ENCODE results near the gene OXSR1.

The OXSR1 gene

DNA sequence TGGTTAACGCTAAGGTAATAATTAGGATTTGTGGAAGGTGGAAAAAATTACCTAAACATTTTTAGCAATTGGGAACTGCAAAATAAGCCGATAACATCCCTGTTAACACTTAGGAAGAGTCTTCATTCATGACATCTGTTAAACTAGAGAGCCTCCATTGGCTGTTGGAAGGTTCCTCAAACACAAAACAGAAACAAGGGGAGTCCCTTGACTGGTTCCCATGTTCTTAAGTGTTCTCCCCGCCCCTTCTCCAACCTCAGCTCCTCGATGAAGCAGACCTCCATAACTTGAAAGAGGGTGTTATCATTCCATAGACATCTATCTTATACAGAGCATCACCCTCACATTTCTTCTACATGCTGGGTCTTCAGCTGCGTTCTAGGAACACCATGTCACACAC lies 102.8 kb downstream of the OXSR1 start:
- H3K27ac ChIP-seq (ENCODE audit: low read length), result no peak overlapping the region
- H4K20me1 ChIP-seq (ENCODE audit: insufficient read depth, low read length), result no peaks in the 10 kb centered on the region
- no peaks in the 10 kb centered on the region for H3K79me2 ChIP-seq (ENCODE audit: low read length)
- no peaks in the 10 kb centered on the region for H3K9me3 ChIP-seq (ENCODE audit: insufficient read depth, low read length)
- TF ChIP-seq, protein P1, sequence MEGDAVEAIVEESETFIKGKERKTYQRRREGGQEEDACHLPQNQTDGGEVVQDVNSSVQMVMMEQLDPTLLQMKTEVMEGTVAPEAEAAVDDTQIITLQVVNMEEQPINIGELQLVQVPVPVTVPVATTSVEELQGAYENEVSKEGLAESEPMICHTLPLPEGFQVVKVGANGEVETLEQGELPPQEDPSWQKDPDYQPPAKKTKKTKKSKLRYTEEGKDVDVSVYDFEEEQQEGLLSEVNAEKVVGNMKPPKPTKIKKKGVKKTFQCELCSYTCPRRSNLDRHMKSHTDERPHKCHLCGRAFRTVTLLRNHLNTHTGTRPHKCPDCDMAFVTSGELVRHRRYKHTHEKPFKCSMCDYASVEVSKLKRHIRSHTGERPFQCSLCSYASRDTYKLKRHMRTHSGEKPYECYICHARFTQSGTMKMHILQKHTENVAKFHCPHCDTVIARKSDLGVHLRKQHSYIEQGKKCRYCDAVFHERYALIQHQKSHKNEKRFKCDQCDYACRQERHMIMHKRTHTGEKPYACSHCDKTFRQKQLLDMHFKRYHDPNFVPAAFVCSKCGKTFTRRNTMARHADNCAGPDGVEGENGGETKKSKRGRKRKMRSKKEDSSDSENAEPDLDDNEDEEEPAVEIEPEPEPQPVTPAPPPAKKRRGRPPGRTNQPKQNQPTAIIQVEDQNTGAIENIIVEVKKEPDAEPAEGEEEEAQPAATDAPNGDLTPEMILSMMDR (IDR thresholded peaks at IDR 0.05; ENCODE audit: low read depth, low read length), result no peak
- TF ChIP-seq EZH2phosphoT487 (IDR thresholded peaks at IDR 0.05; ENCODE audit: low read depth), result no peak
- H3K9ac ChIP-seq (ENCODE audit: low read length), result no peak overlapping the region
- H3K27me3 ChIP-seq (ENCODE audit: low read depth, low read length), result no peaks in the 10 kb centered on the region
- peaks cover 17% of the 10 kb centered on the region for H3K4me1 ChIP-seq (ENCODE audit: low read length)
- H3K4me3 ChIP-seq (ENCODE audit: low read length), result no peak overlapping the region
- H2AFZ ChIP-seq (ENCODE audit: low read depth, low read length), result no peak overlapping the region
- no peaks in the 10 kb centered on the region for H3K36me3 ChIP-seq (replicated peaks; ENCODE audit: low read depth, low read length)
- H3K4me2 ChIP-seq (ENCODE audit: low read length), result peak overlapping the region; percentile 5; the same call in 1 of the 2 replicates

DNA sequence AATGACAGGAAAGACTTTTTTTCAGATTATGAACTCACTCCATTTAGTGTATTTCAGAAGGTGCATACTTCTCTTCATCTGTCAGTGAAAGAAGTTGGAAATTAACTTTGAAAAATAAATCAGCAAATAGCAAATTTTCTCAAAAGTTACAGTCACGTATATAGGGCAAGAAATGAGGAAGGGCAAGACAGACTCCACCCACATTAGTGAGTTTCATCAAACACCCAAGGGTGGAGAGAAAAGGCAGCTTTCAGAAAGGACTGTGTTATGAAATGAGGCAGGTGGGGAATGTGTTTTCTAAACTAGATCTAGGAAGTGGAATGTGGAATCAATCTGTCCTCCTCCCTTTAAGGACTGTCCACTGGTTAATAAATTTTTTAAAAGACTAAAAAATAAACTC lies 103.2 kb downstream of the OXSR1 start:
- H3K27ac ChIP-seq (ENCODE audit: low read length), result no peak overlapping the region
- H3K9ac ChIP-seq (ENCODE audit: low read length), result no peak overlapping the region
- H4K20me1 ChIP-seq (ENCODE audit: insufficient read depth, low read length), result no peaks in the 10 kb centered on the region
- no peak overlapping the region for H3K4me3 ChIP-seq (ENCODE audit: low read length)
- TF ChIP-seq, protein P1 (IDR thresholded peaks at IDR 0.05; ENCODE audit: low read depth, low read length), result no peak
- no peak for TF ChIP-seq EZH2phosphoT487 (IDR thresholded peaks at IDR 0.05; ENCODE audit: low read depth)
- no peaks in the 10 kb centered on the region for H3K36me3 ChIP-seq (replicated peaks; ENCODE audit: low read depth, low read length)
- H3K27me3 ChIP-seq (ENCODE audit: low read depth, low read length), result no peaks in the 10 kb centered on the region
- H3K4me1 ChIP-seq (ENCODE audit: low read length), result peaks cover 17% of the 10 kb centered on the region
- H3K9me3 ChIP-seq (ENCODE audit: insufficient read depth, low read length), result no peaks in the 10 kb centered on the region
- H3K79me2 ChIP-seq (ENCODE audit: low read length), result no peaks in the 10 kb centered on the region
- no peak overlapping the region for H2AFZ ChIP-seq (ENCODE audit: low read depth, low read length)
- peak overlapping the region; percentile 5 for H3K4me2 ChIP-seq (ENCODE audit: low read length)

DNA sequence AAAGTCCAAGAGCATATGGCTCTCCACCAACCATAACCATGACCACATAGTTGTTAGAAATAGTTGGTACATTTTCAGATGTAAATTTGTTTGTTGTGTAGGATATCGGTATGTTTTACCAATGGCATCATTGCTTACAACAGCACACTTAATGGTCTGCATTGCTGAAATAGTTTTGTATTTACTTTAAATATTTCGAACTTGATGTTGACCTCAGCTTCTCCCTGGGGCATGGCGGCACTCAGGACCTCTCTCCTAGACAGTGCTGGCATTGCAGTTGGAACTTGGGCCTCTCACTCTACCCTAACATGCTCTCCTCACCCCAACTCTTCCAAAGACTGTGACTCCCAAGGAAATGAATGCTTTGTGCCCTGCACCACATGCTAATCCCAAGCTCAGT lies 105.3 kb downstream of the OXSR1 start:
- Histone ChIP-seq H3K79me2 (ENCODE audit: low read length) (no peaks in the 10 kb centered on the region), H3K4me2 (ENCODE audit: low read length) (no peak overlapping the region), H3K9ac (ENCODE audit: low read length) (no peak overlapping the region), H3K27me3 (ENCODE audit: low read depth, low read length) (no peaks in the 10 kb centered on the region), H2AFZ (ENCODE audit: low read depth, low read length) (no peak overlapping the region), H3K9me3 (ENCODE audit: insufficient read depth, low read length) (no peaks in the 10 kb centered on the region), H3K36me3 (replicated peaks; ENCODE audit: low read depth, low read length) (no peaks in the 10 kb centered on the region), H4K20me1 (ENCODE audit: insufficient read depth, low read length) (no peaks in the 10 kb centered on the region), H3K4me3 (ENCODE audit: low read length) (no peak overlapping the region), H3K27ac (ENCODE audit: low read length) (no peak overlapping the region), H3K4me1 (ENCODE audit: low read length) (peaks cover 17% of the 10 kb centered on the region)
- TF ChIP-seq, protein P1 (IDR thresholded peaks at IDR 0.05; ENCODE audit: low read depth, low read length), result no peak
- TF ChIP-seq EZH2phosphoT487 (IDR thresholded peaks at IDR 0.05; ENCODE audit: low read depth), result no peak

DNA sequence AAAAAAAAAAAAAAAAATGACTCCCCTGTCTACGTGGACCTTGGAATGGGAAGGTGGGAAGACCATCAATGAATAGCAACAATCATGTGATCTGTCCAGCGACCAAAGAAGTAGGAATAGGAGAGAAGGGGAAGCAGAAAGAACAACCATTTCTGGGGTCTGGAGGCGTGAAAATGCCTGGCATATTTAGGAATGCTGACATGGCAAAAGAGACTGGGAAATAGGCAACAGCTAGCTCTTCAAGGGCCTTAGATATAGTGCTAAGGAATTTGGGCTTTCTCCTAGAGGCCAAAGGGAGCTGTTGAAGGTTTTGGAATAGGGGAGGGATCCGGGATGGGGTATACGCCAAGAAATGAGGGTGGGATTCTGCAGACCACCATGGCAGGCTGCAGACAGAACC lies 106.2 kb downstream of the OXSR1 start:
- no peaks in the 10 kb centered on the region for H3K36me3 ChIP-seq (replicated peaks; ENCODE audit: low read depth, low read length)
- H3K4me2 ChIP-seq (ENCODE audit: low read length), result no peak overlapping the region
- no peaks in the 10 kb centered on the region for H3K27me3 ChIP-seq (ENCODE audit: low read depth, low read length)
- no peaks in the 10 kb centered on the region for H3K9me3 ChIP-seq (ENCODE audit: insufficient read depth, low read length)
- H3K9ac ChIP-seq (ENCODE audit: low read length), result no peak overlapping the region
- no peak for TF ChIP-seq EZH2phosphoT487 (IDR thresholded peaks at IDR 0.05; ENCODE audit: low read depth)
- TF ChIP-seq, protein P1 (IDR thresholded peaks at IDR 0.05; ENCODE audit: low read depth, low read length), result no peak
- no peak overlapping the region for H3K4me3 ChIP-seq (ENCODE audit: low read length)
- no peaks in the 10 kb centered on the region for H4K20me1 ChIP-seq (ENCODE audit: insufficient read depth, low read length)
- no peak overlapping the region for H2AFZ ChIP-seq (ENCODE audit: low read depth, low read length)
- H3K79me2 ChIP-seq (ENCODE audit: low read length), result no peaks in the 10 kb centered on the region
- H3K27ac ChIP-seq (ENCODE audit: low read length), result no peak overlapping the region
- H3K4me1 ChIP-seq (ENCODE audit: low read length), result peaks cover 17% of the 10 kb centered on the region
